Small intestine (tissue), 7 donors: Measurements from ENCODE around the gene EAF1. TPM values are rescaled to one million over a fixed set of nuclear protein-coding genes. Genes with fewer than 3 reads are reported as not detected.
"Not testable (repeated sequence)": the region's sequence is repeated elsewhere in the genome, so short reads cannot be mapped to it uniquely, and the experiment has no call there.

ENCODE experiments used
- DNase-seq, 2 donors: peaks; one replicate each; pipeline versions ENCODE4 v3.0.0 to v3.0.0-alpha.2; 2013
- FAIRE-seq: peaks from 2 replicates; lab custom pipeline; 2012; peaks lifted over from hg19 to GRCh38; lab: Jason Lieb, UNC
- H3K27ac ChIP-seq, 3 donors: one replicate each; pipeline ENCODE4 v1.5.1; 2013; ENCODE audit warnings: low read length in 2 of 3, mild to moderate bottlenecking in 2 of 3, control low read depth in 1 of 3, inconsistent platforms in 1 of 3, low read depth in 1 of 3, moderate library complexity in 1 of 3
- H3K27me3 ChIP-seq, 3 donors: one replicate each; pipeline ENCODE4 v1.6.1; 2013; ENCODE audit warnings: low read length in 3 of 3, inconsistent platforms in 1 of 3; ENCODE audit not compliant: control insufficient read depth in 3 of 3, insufficient read depth in 3 of 3
- H3K36me3 ChIP-seq, 3 donors: one replicate each; pipeline ENCODE4 v1.6.1; 2013; ENCODE audit warnings: low read length in 3 of 3, inconsistent platforms in 1 of 3, low read depth in 1 of 3, mild to moderate bottlenecking in 1 of 3, moderate library complexity in 1 of 3; ENCODE audit not compliant: control insufficient read depth in 3 of 3, insufficient read depth in 2 of 3
- H3K4me1 ChIP-seq, 3 donors: one replicate each; pipeline ENCODE4 v1.6.1; 2013; ENCODE audit warnings: low read length in 2 of 3, inconsistent platforms in 1 of 3, low read depth in 1 of 3, mild to moderate bottlenecking in 1 of 3, moderate library complexity in 1 of 3; ENCODE audit not compliant: control insufficient read depth in 3 of 3, insufficient read depth in 2 of 3
- H3K4me3 ChIP-seq, 3 donors: one replicate each; pipeline ENCODE4 v1.5.1; 2013; ENCODE audit warnings: low read length in 3 of 3, control low read depth in 1 of 3, inconsistent platforms in 1 of 3, low read depth in 1 of 3, mild to moderate bottlenecking in 1 of 3, moderate library complexity in 1 of 3
- H3K9me3 ChIP-seq, 2 donors: one replicate each; pipeline ENCODE4 v1.6.1; 2013; ENCODE audit warnings: low read depth in 1 of 2, low read length in 1 of 2; ENCODE audit not compliant: control insufficient read depth in 2 of 2, insufficient read depth in 1 of 2
- WGBS, 3 donors: extraction: QIAGEN DNeasy Blood & Tissue Kit; methylation state at CpG; one replicate each; pipeline ENCODE4 v1.1.7; 2013; 5-methylcytosine and 5-hydroxymethylcytosine counted together
- polyA plus RNA-seq, 4 donors: library from polyadenylated mRNA; stranded (reverse) in 3 of 4; unstranded in 1 of 4; fragments of 200-250 nt in 3 of 4; fragments of 120-200 nt in 1 of 4; gene quantifications; one replicate each; pipeline versions ENCODE4 v1.2.1 to v1.2.3, GENCODE V29; 2013
- donor health status: healthy with polysubstance abuse.
- donor health status: control.
- donor health status: control.
- donor health status: Bipolar disorder and iron deficiency.
- donor health status: healthy.

The EAF1 gene
- polyA plus RNA-seq, 4 donors: 5.9 to 19.8 (median 9.6) TPM

GRCh38 chr3:15410966-15411365 is 16.4 kb upstream of the EAF1 start:
- not testable (repeated sequence) for FAIRE-seq, H3K9me3 ChIP-seq, H3K27ac ChIP-seq, H3K4me1 ChIP-seq, DNase-seq, H3K27me3 ChIP-seq, H3K4me3 ChIP-seq
- WGBS, 3 donors: 96 to 98% (median 97%) methylated on average over 7 of the region's 7 CpGs
- H3K36me3 ChIP-seq: peaks cover 3 to 45% (median 7%) of the 10 kb centered on the region in 3 donors

GRCh38 chr3:15420871-15421270 is 6.5 kb upstream of the EAF1 start:
- Histone ChIP-seq H3K4me3 (no peak overlapping the region), H3K36me3 (peaks cover 0 to 32% (median 6%) of the 10 kb centered on the region in 3 donors), H3K27ac (no peak overlapping the region), H3K4me1 (no peaks in the 10 kb centered on the region), H3K27me3 (no peaks in the 10 kb centered on the region), H3K9me3 (no peaks in the 10 kb centered on the region)
- 79 to 86% (median 85%) methylated on average over 4 of the region's 4 CpGs for WGBS, 3 donors
- DNase-seq: no peak
- no peak for FAIRE-seq

GRCh38 chr3:15426579-15427118 is 749 bp upstream of the EAF1 start:
- Histone ChIP-seq H3K36me3 (peaks cover 4 to 28% (median 7%) of the 10 kb centered on the region in 3 donors), H3K4me3 (peak overlapping the region; percentile 83 to 91 (median 88)), H3K4me1 (peaks cover 0 to 16% (median 10%) of the 10 kb centered on the region in 3 donors), H3K27ac (peak overlapping the region in 1 of 3 donors; percentile 88), H3K9me3 (no peaks in the 10 kb centered on the region), H3K27me3 (no peaks in the 10 kb centered on the region)
- WGBS, 3 donors: 46 to 54% (median 53%) methylated on average over 16 of the region's 16 CpGs
- no peak for DNase-seq
- FAIRE-seq: no peak

- Histone ChIP-seq H3K36me3 (peaks cover 4 to 19% (median 6%) of the 10 kb centered on the region in 3 donors), H3K4me3 (peak overlapping the region; percentile 83 to 91 (median 88)), H3K9me3 (no peaks in the 10 kb centered on the region), H3K27me3 (no peaks in the 10 kb centered on the region), H3K27ac (peak overlapping the region; percentile 77 to 88 (median 82)), H3K4me1 (peaks cover 0 to 16% (median 10%) of the 10 kb centered on the region in 3 donors)
- WGBS, 3 donors: 1 to 2% (median 1%) methylated on average over 11 of the region's 11 CpGs
- DNase-seq (peak; percentile 55 to 57), FAIRE-seq (no peak)
Observed at GRCh38 chr3:15427981-15428380, 583 bp downstream of the EAF1 start.

GRCh38 chr3:15428539-15428938 is 1.1 kb downstream of the EAF1 start:
- peaks cover 0 to 16% (median 10%) of the 10 kb centered on the region in 3 donors for H3K4me1 ChIP-seq
- peak overlapping the region in 1 of 3 donors; percentile 62 for H3K27ac ChIP-seq
- 4 to 14% (median 8%) methylated on average over 9 of the region's 9 CpGs for WGBS, 3 donors
- peaks cover 4 to 14% (median 6%) of the 10 kb centered on the region in 3 donors for H3K36me3 ChIP-seq
- DNase-seq (peak; percentile 20), FAIRE-seq (no peak)
- H3K4me3 ChIP-seq: peak overlapping the region; percentile 83 to 91 (median 88)
- H3K9me3 ChIP-seq: no peaks in the 10 kb centered on the region
- no peaks in the 10 kb centered on the region for H3K27me3 ChIP-seq

- WGBS, 3 donors: 72 to 85% (median 83%) methylated on average over 6 of the region's 6 CpGs
- peaks cover 0 to 16% (median 10%) of the 10 kb centered on the region in 3 donors for H3K4me1 ChIP-seq
- peak overlapping the region in 2 of 3 donors; percentile 88 to 91 for H3K4me3 ChIP-seq
- H3K36me3 ChIP-seq: peaks cover 4 to 9% (median 7%) of the 10 kb centered on the region in 3 donors
- H3K27me3 ChIP-seq: no peaks in the 10 kb centered on the region
- FAIRE-seq (no peak), DNase-seq (no peak)
- no peaks in the 10 kb centered on the region for H3K9me3 ChIP-seq
- H3K27ac ChIP-seq: no peak overlapping the region
Observed at GRCh38 chr3:15429080-15429479, 1.7 kb downstream of the EAF1 start.

- Histone ChIP-seq H3K9me3 (no peaks in the 10 kb centered on the region), H3K4me1 (peaks cover 0 to 16% (median 10%) of the 10 kb centered on the region in 3 donors), H3K36me3 (peaks cover 13 to 19% (median 14%) of the 10 kb centered on the region in 3 donors), H3K27me3 (no peaks in the 10 kb centered on the region), H3K27ac (no peak overlapping the region), H3K4me3 (no peak overlapping the region)
- 53 to 78% (median 69%) methylated on average over 1 of the region's 1 CpG for WGBS, 3 donors
- FAIRE-seq (no peak), DNase-seq (peak in 1 of 2 donors; percentile 8)
Observed at GRCh38 chr3:15430624-15431023, 3.2 kb downstream of the EAF1 start.

- Histone ChIP-seq H3K36me3 (peaks cover 17 to 19% (median 17%) of the 10 kb centered on the region in 3 donors), H3K27ac (no peak overlapping the region), H3K9me3 (no peaks in the 10 kb centered on the region), H3K27me3 (no peaks in the 10 kb centered on the region), H3K4me1 (peaks cover 0 to 15% (median 10%) of the 10 kb centered on the region in 3 donors), H3K4me3 (no peak overlapping the region)
- DNase-seq (no peak), FAIRE-seq (no peak)
- WGBS, 3 donors: 72 to 83% (median 81%) methylated on average over 3 of the region's 3 CpGs
Observed at GRCh38 chr3:15431256-15431837, 3.9 kb downstream of the EAF1 start.
